IMR-90 (cell line): Measurements from ENCODE around the gene GFY. TPM values are rescaled to one million over a fixed set of nuclear protein-coding genes. Genes with fewer than 3 reads are reported as not detected.
A peak's percentile ranks its signal among the peaks of the same experiment; 100 is the strongest.

ENCODE experiments used
- ATAC-seq: fragments of 200-7000 bp; cut with Tn5 transposase; 2 replicates; pipeline ENCODE4 v1.9.1; 2020; ENCODE audit warnings: low read depth, mild to moderate bottlenecking, moderate library complexity
- BruUV-seq: library from RNA; stranded (reverse); fragments of 400-500 nt; replicated peaks from 2 replicates; lab custom pipeline; 2021; lab: Mats Ljungman, UMichigan
- CTCF ChIA-PET: fragments of 300-600 bp; formaldehyde crosslinking; extraction: SDS; loops from one replicate; lab custom pipeline; 2021; ENCODE audit warnings: antibody characterized with exemption; lab: Yijun Ruan, JAX
- POLR2A ChIA-PET: fragments of 300-600 bp; sonication (Branson Sonifier 250); formaldehyde crosslinking; loops from one replicate; lab custom pipeline; 2022; ENCODE audit warnings: antibody characterized with exemption; ENCODE audit not compliant: unreplicated experiment; lab: Charles Lee
- DNase-seq: peaks from one replicate; pipeline ENCODE4 v3.0.0; 2013
- H2AFZ ChIP-seq: replicated peaks from 2 replicates; pipeline ENCODE3; 2013; ENCODE audit warnings: low read length, mild to moderate bottlenecking; ENCODE audit not compliant: poor library complexity
- H2AK5ac ChIP-seq: 2 replicates; pipeline ENCODE4 v1.6.1; 2013; ENCODE audit warnings: low read depth, low read length, inconsistent platforms
- H2AK9ac ChIP-seq: replicated peaks from 2 replicates; pipeline ENCODE3; 2013; ENCODE audit warnings: mild to moderate bottlenecking, low read depth, low read length, moderate library complexity; ENCODE audit not compliant: poor library complexity
- H2BK120ac ChIP-seq: 2 replicates; pipeline ENCODE4 v1.6.1; 2013; ENCODE audit warnings: low read depth, low read length, inconsistent platforms
- H2BK15ac ChIP-seq: 3 replicates; pipeline ENCODE4 v1.6.1; 2013; ENCODE audit warnings: low read depth, low read length, inconsistent platforms
- H2BK20ac ChIP-seq: 2 replicates; pipeline ENCODE4 v1.6.1; 2013; ENCODE audit warnings: low read depth, mild to moderate bottlenecking, inconsistent platforms, low read length, moderate library complexity
- H2BK5ac ChIP-seq: 2 replicates; pipeline ENCODE4 v1.6.1; 2013; ENCODE audit warnings: mild to moderate bottlenecking, low read depth, low read length, inconsistent platforms; ENCODE audit not compliant: poor library complexity, severe bottlenecking
- H3K14ac ChIP-seq: replicated peaks from 2 replicates; pipeline ENCODE4 v1.6.1; 2013; ENCODE audit warnings: low read depth, low read length, inconsistent platforms
- H3K18ac ChIP-seq: 2 replicates; pipeline ENCODE4 v1.6.1; 2013; ENCODE audit warnings: low read depth, low read length, control low read depth
- H3K23ac ChIP-seq: 2 replicates; pipeline ENCODE4 v1.6.1; 2013; ENCODE audit warnings: low read depth, low read length, inconsistent platforms
- H3K27ac ChIP-seq: 2 replicates; pipeline ENCODE4 v1.5.1; 2013; ENCODE audit warnings: mild to moderate bottlenecking, control low read depth, low read length; ENCODE audit not compliant: insufficient read depth
- H3K27me3 ChIP-seq: 2 replicates; pipeline ENCODE4 v1.6.1; 2013; ENCODE audit warnings: low read length; ENCODE audit not compliant: control insufficient read depth, insufficient read depth
- H3K36me3 ChIP-seq: 2 replicates; pipeline ENCODE4 v1.6.1; 2013; ENCODE audit warnings: low read length, mixed read lengths; ENCODE audit not compliant: control insufficient read depth, insufficient read depth
- H3K4ac ChIP-seq: 2 replicates; pipeline ENCODE4 v1.6.1; 2013; ENCODE audit warnings: low read depth, low read length, inconsistent platforms
- H3K4me1 ChIP-seq: 2 replicates; pipeline ENCODE4 v1.6.1; 2013; ENCODE audit warnings: low read length, mixed read lengths; ENCODE audit not compliant: control insufficient read depth, insufficient read depth
- H3K4me2 ChIP-seq: 2 replicates; pipeline ENCODE4 v1.6.1; 2013; ENCODE audit warnings: low read depth, mild to moderate bottlenecking, control low read depth, low read length, moderate library complexity
- H3K4me3 ChIP-seq: 2 replicates; pipeline ENCODE4 v1.5.1; 2013; ENCODE audit warnings: low read depth, mild to moderate bottlenecking, control low read depth, low read length, moderate library complexity; ENCODE audit not compliant: insufficient read depth
- H3K56ac ChIP-seq: 2 replicates; pipeline ENCODE4 v1.6.1; 2013; ENCODE audit warnings: low read length, inconsistent platforms; ENCODE audit not compliant: insufficient read depth; ENCODE audit errors: extremely low read depth
- H3K79me1 ChIP-seq, 2 experiments: 2 replicates each; pipeline ENCODE4 v1.6.1; 2013; ENCODE audit warnings: low read length in 2 of 2, inconsistent platforms in 1 of 2, low read depth in 1 of 2
- H3K9ac ChIP-seq: 2 replicates; pipeline ENCODE4 v1.6.1; 2013; ENCODE audit warnings: low read depth, low read length, control low read depth
- H3K9me1 ChIP-seq: 2 replicates; pipeline ENCODE4 v1.6.1; 2013; ENCODE audit warnings: low read length, inconsistent platforms; ENCODE audit not compliant: insufficient read depth
- H3K9me3 ChIP-seq: 2 replicates; pipeline ENCODE4 v1.6.1; 2013; ENCODE audit warnings: low read length; ENCODE audit not compliant: control insufficient read depth, insufficient read depth
- H4K20me1 ChIP-seq: 2 replicates; pipeline ENCODE4 v1.6.1; 2013; ENCODE audit warnings: low read length, inconsistent platforms; ENCODE audit not compliant: insufficient read depth
- H4K5ac ChIP-seq: 2 replicates; pipeline ENCODE4 v1.6.1; 2013; ENCODE audit warnings: mild to moderate bottlenecking, low read depth, low read length, control low read depth
- H4K8ac ChIP-seq, 2 experiments: 2 replicates each; pipeline ENCODE4 v1.6.1; 2013; ENCODE audit warnings: low read depth in 2 of 2, low read length in 2 of 2, control low read depth in 1 of 2, inconsistent platforms in 1 of 2
- H4K91ac ChIP-seq: 2 replicates; pipeline ENCODE4 v1.6.1; 2013; ENCODE audit warnings: low read depth, low read length, inconsistent platforms; ENCODE audit not compliant: insufficient read depth
- CTCF ChIP-seq: conservative IDR thresholded peaks from 2 replicates; pipeline ENCODE4 v1.5.1; 2012; ENCODE audit warnings: mild to moderate bottlenecking, low read depth, low read length, improper control_type of control experiment
- FOS ChIP-seq: fragments of 150-350 bp; IDR thresholded peaks from 2 replicates; pipeline ENCODE4 v1.6.1; 2016; ENCODE audit warnings: low read depth, low read length
- MAFK ChIP-seq: IDR thresholded peaks from 2 replicates; pipeline ENCODE4 v1.6.1; 2012; ENCODE audit warnings: low read depth, low read length, improper control_type of control experiment
- MAZ ChIP-seq: IDR thresholded peaks from 2 replicates; pipeline ENCODE4 v1.6.1; 2012; ENCODE audit warnings: low read depth, mild to moderate bottlenecking, low read length, improper control_type of control experiment, moderate library complexity, borderline replicate concordance
- MXI1 ChIP-seq: IDR thresholded peaks from 2 replicates; pipeline ENCODE4 v1.6.1; 2012; ENCODE audit warnings: low read depth, mild to moderate bottlenecking, low read length, moderate library complexity, borderline replicate concordance
- POLR2A ChIP-seq: IDR thresholded peaks from 2 replicates; pipeline ENCODE4 v1.6.1; 2012; ENCODE audit warnings: mild to moderate bottlenecking, low read depth, low read length
- RAD21 ChIP-seq: IDR thresholded peaks from 2 replicates; pipeline ENCODE4 v1.6.1; 2012; ENCODE audit warnings: low read length, improper control_type of control experiment
- RCOR1 ChIP-seq: IDR thresholded peaks from 2 replicates; pipeline ENCODE4 v1.6.1; 2012; ENCODE audit warnings: mild to moderate bottlenecking, low read length, improper control_type of control experiment; ENCODE audit not compliant: insufficient replicate concordance
- RFX5 ChIP-seq: IDR thresholded peaks from 2 replicates; pipeline ENCODE4 v1.8.0; 2012; ENCODE audit warnings: low read depth, mild to moderate bottlenecking, low read length, moderate library complexity
- SMC3 ChIP-seq: fragments of 150-350 bp; IDR thresholded peaks from 2 replicates; pipeline ENCODE4 v1.6.1; 2016; ENCODE audit warnings: low read depth, mild to moderate bottlenecking, antibody characterized with exemption, low read length, moderate library complexity
- WGBS, 2 experiments: methylation state at CpG; one replicate each; pipeline versions ENCODE4 v1.1.5 to v1.1.7; 2013; ENCODE audit warnings: missing lambda C conversion rate in 2 of 2; ENCODE audit not compliant: insufficient read length in 1 of 2; ENCODE audit errors: extremely low coverage in 2 of 2; 5-methylcytosine and 5-hydroxymethylcytosine counted together
- dilution Hi-C: fragments of 300-500 bp; cut with HindIII; formaldehyde crosslinking; loops from one replicate; pipeline ENCODE4 v1.14.3; 2018; ENCODE audit warnings: low sequenced_read_pairs; ENCODE audit not compliant: unreplicated experiment
- in situ Hi-C: fragments of 300-500 bp; cut with MboI; formaldehyde crosslinking; loops from 3 replicates; pipeline ENCODE4 v1.14.3; 2019; ENCODE audit warnings: low sequenced_read_pairs, inconsistent platforms, mixed read lengths
- intact Hi-C: fragments of 100-400 bp; cut with micrococcal nuclease; formaldehyde crosslinking; loops from 2 replicates; pipeline ENCODE4 v1.10.0; 2022
- polyA plus RNA-seq, 3 experiments: library from polyadenylated mRNA; depleted of rRNA; stranded (reverse); fragments of >200 nt; gene quantifications; 2 replicates each; pipeline ENCODE4 v1.2.3, GENCODE V29; 2012; ENCODE audit warnings: low replicate concordance in 1 of 3
- total RNA-seq: library from RNA; depleted of rRNA; stranded (reverse); fragments of >200 nt; gene quantifications from 2 replicates; pipeline ENCODE4 v1.2.3, GENCODE V29; 2012
- TF ChIP-seq, protein P1 (sequence below): fragments of 150-350 bp; IDR thresholded peaks from 2 replicates; pipeline ENCODE4 v1.6.1; 2016; ENCODE audit warnings: low read depth, mild to moderate bottlenecking, low read length, moderate library complexity, borderline replicate concordance

Gene GFY
- total and polyA plus RNA-seq, 2 of the 4 experiments (the other 2 are of a cell fraction) = not detected

DNA sequence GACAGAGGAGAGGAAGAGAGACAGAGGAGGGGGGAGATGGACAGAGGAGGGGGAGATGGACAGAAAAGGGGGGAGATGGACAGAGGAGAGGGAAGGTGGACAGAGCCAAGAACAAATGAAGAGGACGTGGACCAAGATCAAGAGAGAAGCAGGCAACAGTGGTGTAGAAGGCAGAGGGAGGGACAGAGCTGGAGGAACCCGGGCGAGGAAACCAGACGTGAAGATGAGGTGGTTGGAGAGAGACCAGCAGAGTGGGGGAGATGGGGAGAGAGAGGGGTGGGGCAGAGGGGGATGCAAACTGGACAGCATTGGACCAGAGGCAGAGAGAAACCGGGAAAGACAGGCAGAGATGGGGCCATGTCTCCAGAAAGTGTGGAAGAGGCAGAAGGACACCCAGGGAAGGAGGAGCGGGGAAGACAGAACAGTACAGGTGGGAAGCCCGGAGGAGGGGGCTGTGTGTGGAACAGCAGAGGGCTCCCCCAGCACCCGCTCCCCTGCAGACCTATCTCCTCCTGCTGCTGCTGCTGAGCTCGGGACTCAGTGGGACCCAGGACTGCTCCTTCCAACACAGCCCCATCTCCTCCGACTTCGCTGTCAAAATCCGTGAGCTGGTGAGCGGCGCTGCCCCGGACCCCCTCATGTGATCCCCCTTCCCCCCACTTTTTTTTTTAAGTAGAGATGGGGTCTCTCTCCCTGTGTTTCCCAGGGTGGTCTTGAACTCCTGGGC, 50.2 kb downstream of the GFY start:
- Histone ChIP-seq H3K9me1 (peaks cover 12% of the 10 kb centered on the region; the same call in 1 of the 2 replicates), H3K18ac (no peak overlapping the region), H2BK5ac (no peak overlapping the region), H4K8ac (peak overlapping the region; percentile 85 to 96; a peak in 2 of 4 replicates), H2BK120ac (no peak overlapping the region), H2AK5ac (peak overlapping the region; percentile 99; the same call in 1 of the 2 replicates), H3K9ac (no peak overlapping the region; the same call in 1 of the 2 replicates), H4K91ac (no peak overlapping the region), H3K4me2 (peak overlapping the region; percentile 93), H3K4me1 (peaks cover 11% of the 10 kb centered on the region; the same call in 1 of the 2 replicates), H3K14ac (peak overlapping the region; percentile 92; the same call in 1 of the 2 replicates), H3K56ac (no peak overlapping the region), H2AFZ (peak overlapping the region; percentile 66), H2BK20ac (no peak overlapping the region), H3K23ac (peak overlapping the region; percentile 73; the same call in 1 of the 2 replicates), H3K27me3 (no peaks in the 10 kb centered on the region), H2BK15ac (no peak overlapping the region), H4K5ac (no peak overlapping the region; the same call in 1 of the 2 replicates), H3K4ac (peak overlapping the region; percentile 96), H3K9me3 (no peaks in the 10 kb centered on the region), H3K79me1 (peaks cover 0 to 8% of the 10 kb centered on the region in 2 experiments; a peak in 2 of 4 replicates), H2AK9ac (peak overlapping the region; percentile 96), H3K36me3 (peaks cover 1% of the 10 kb centered on the region; the same call in 1 of the 2 replicates), H3K4me3 (no peak overlapping the region), H4K20me1 (no peaks in the 10 kb centered on the region), H3K27ac (no peak overlapping the region)
- no peak for ATAC-seq
- CTCF ChIA-PET = interaction anchor here (1.0 kb wide), 1 partner anchor 84 kb away, joined by 4 read pairs; no protein-coding TSS in a partner anchor
- intact Hi-C loops (no loop called here), in situ Hi-C loops (no loop called here), dilution Hi-C loops (no loop called here)
- WGBS, 2 experiments = 57% methylated on average over 5 of the region's 15 CpGs; no CpG with 5 or more reads in 1 of the 2 experiments
- TF ChIP-seq MXI1 (no peak), CTCF (no peak), FOS (no peak), SMC3 (no peak), MAFK (no peak), RCOR1 (no peak), RAD21 (no peak), RFX5 (no peak), MAZ (no peak), POLR2A (no peak)
- TF ChIP-seq, protein P1, sequence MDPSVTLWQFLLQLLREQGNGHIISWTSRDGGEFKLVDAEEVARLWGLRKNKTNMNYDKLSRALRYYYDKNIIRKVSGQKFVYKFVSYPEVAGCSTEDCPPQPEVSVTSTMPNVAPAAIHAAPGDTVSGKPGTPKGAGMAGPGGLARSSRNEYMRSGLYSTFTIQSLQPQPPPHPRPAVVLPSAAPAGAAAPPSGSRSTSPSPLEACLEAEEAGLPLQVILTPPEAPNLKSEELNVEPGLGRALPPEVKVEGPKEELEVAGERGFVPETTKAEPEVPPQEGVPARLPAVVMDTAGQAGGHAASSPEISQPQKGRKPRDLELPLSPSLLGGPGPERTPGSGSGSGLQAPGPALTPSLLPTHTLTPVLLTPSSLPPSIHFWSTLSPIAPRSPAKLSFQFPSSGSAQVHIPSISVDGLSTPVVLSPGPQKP = no peak
- DNase-seq = no peak
- POLR2A ChIA-PET = no interaction called here
- no TSS peak for BruUV-seq
